ENCODE data around the gene PDE8A. TPM values are rescaled to one million over a fixed set of nuclear protein-coding genes. Genes with fewer than 3 reads are reported as not detected.
A peak's percentile ranks its signal among the peaks of the same experiment; 100 is the strongest.

The PDE8A gene
- total and polyA plus RNA-seq, 12 donors, result 10.9 to 46.7 (median 17.4) TPM

DNA sequence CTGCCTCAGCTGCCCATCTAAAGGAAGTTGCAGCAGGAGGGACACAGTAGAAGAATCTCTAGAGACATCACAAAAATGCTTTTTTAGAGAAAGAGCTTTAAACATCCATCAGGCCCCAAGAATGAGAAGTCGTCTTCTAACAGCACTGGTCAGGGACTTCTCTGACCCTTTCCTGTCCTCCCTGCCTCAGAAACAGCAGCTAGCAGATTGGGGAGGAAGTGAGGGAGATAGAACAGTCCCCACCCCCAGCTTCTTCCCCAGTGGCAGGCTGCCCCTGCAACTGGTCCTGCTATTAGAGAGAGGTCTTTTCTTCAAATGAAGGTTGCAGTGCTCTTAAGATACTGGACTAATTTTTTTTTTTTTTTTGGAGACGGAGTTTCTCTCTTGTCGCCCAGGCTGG lies 55.1 kb downstream of the PDE8A start:
- peak overlapping the region in 3 of 10 donors; percentile 2 to 54 (median 45) for H3K27ac ChIP-seq
- intact Hi-C loops (cut with DNase I), result loop anchor here in 2 of 10 donors (5.0 to 10.0 kb wide), 2 partner anchors 62 to 79 kb away; no protein-coding TSS in a partner anchor
- DNase-seq (no peak), ATAC-seq (peak in 7 of 8 donors; percentile 55 to 73 (median 64))
- H3K27me3 ChIP-seq, result no peaks in the 10 kb centered on the region
- H3K4me1 ChIP-seq, result peaks cover 10 to 63% (median 35%) of the 10 kb centered on the region in 9 donors
- no peaks in the 10 kb centered on the region for H3K36me3 ChIP-seq
- no peaks in the 10 kb centered on the region for H3K9me3 ChIP-seq
- H3K4me3 ChIP-seq, result no peak overlapping the region
- 51 to 60% methylated on average over 3 of the region's 3 CpGs for WGBS, 2 donors
- TF ChIP-seq, protein P1, sequence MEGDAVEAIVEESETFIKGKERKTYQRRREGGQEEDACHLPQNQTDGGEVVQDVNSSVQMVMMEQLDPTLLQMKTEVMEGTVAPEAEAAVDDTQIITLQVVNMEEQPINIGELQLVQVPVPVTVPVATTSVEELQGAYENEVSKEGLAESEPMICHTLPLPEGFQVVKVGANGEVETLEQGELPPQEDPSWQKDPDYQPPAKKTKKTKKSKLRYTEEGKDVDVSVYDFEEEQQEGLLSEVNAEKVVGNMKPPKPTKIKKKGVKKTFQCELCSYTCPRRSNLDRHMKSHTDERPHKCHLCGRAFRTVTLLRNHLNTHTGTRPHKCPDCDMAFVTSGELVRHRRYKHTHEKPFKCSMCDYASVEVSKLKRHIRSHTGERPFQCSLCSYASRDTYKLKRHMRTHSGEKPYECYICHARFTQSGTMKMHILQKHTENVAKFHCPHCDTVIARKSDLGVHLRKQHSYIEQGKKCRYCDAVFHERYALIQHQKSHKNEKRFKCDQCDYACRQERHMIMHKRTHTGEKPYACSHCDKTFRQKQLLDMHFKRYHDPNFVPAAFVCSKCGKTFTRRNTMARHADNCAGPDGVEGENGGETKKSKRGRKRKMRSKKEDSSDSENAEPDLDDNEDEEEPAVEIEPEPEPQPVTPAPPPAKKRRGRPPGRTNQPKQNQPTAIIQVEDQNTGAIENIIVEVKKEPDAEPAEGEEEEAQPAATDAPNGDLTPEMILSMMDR (IDR thresholded peaks at IDR 0.05), result no peak

DNA sequence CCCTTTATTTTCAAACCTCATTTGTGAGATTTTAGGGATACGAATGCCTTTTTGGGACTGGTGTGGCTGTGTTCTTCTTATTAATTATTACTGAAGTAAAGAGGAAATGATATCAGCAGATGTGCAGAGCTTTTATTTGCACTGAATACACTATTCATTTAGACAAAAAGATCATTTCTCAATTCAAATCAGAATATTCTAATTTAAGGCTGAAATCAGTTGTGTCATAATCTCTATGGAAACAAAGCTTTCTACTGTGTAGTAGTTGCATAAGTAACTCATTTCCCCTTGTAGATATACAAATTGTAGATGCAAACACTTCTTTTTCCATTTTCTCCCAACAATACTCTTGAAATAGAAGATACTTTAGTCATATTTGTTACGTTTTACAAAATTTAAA lies 56.0 kb downstream of the PDE8A start:
- TF ChIP-seq, protein P1 (IDR thresholded peaks at IDR 0.05), result no peak
- Histone ChIP-seq H3K4me1 (peaks cover 10 to 54% (median 26%) of the 10 kb centered on the region in 9 donors), H3K4me3 (no peak overlapping the region), H3K36me3 (no peaks in the 10 kb centered on the region), H3K9me3 (no peaks in the 10 kb centered on the region), H3K27me3 (no peaks in the 10 kb centered on the region), H3K27ac (peak overlapping the region in 1 of 10 donors; percentile 54)
- intact Hi-C loops (cut with DNase I), result loop anchor here in 2 of 10 donors (5.0 to 10.0 kb wide), 2 partner anchors 63 to 80 kb away; no protein-coding TSS in a partner anchor
- DNase-seq, result no peak
- ATAC-seq, result no peak
- 75 to 79% methylated on average over 2 of the region's 2 CpGs for WGBS, 2 donors

DNA sequence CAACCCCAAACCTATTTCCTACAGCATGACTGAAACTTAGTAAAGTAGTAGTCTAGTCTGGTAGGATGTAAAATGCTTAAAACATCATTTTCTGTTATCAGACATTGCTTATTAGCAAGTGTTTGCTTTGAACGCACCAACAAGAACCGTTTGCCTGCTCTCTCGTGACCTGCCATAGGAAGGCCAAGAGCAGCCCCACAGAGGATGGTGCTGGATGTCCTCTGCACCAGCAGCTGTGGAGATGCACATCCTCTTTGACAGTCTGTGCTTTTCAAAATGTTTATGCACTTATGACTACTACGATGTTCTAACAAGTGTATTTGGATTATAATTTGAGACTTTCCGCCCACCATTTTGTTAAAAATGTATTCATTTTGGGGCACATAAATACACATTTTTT lies 59.6 kb downstream of the PDE8A start:
- Histone ChIP-seq H3K4me3 (no peak overlapping the region), H3K9me3 (no peaks in the 10 kb centered on the region), H3K36me3 (no peaks in the 10 kb centered on the region), H3K27me3 (no peaks in the 10 kb centered on the region), H3K4me1 (peaks cover 5 to 56% (median 27%) of the 10 kb centered on the region in 9 donors), H3K27ac (no peak overlapping the region)
- TF ChIP-seq, protein P1 (IDR thresholded peaks at IDR 0.05), result no peak
- intact Hi-C loops (cut with DNase I), result loop anchor here in 7 of 10 donors (5.0 to 10.0 kb wide), 5 partner anchors 56 to 446 kb away; partner anchors contain the start of gene PDE8A (in 5 of the 7)
- 58 to 80% methylated on average over 5 of the region's 5 CpGs for WGBS, 2 donors
- ATAC-seq (no peak), DNase-seq (no peak)

DNA sequence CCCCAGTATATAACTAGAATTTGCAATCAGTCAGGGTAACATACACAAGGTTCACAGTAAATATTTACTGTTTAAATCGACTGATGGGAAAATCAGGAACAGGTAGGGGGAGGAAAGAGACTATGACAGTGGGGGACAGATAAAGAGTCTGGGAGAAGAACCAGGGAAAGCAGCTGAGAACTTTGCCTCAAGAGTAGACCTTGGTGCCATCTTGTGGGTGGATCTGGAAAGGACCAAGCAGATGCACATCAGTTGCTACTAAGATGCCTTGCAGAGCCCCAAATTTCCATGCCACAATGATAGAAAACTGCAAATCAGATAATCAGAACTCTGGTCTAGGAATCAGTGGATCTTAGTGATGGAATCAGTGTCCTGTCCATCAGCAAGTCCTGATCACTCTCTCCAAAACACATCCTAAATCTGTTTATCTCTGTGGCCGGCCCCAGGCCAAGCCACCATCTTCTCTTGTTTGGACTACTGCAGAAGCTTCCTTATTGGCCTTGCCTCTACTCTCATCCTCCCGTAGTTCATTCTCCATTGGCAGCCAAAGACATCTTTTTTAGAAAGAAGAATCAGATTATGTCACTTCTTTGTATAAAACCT lies 62.7 kb downstream of the PDE8A start:
- TF ChIP-seq, protein P1 (IDR thresholded peaks at IDR 0.05), result peak; percentile 49 to 80 (median 70)
- Histone ChIP-seq H3K27ac (peak overlapping the region in 4 of 10 donors; percentile 73 to 88 (median 78)), H3K4me1 (peaks cover 0 to 63% (median 39%) of the 10 kb centered on the region in 9 donors), H3K4me3 (no peak overlapping the region), H3K36me3 (no peaks in the 10 kb centered on the region), H3K27me3 (no peaks in the 10 kb centered on the region), H3K9me3 (no peaks in the 10 kb centered on the region)
- WGBS, 2 donors, result 57 to 62% methylated on average over 3 of the region's 3 CpGs
- ATAC-seq, result peak; percentile 67 to 80 (median 72)
- DNase-seq, result peak in 1 of 2 donors; percentile 78
- intact Hi-C loops (cut with DNase I), result loop anchor here in 8 of 10 donors (1.0 to 10.0 kb wide), 7 partner anchors 60 to 450 kb away; partner anchors contain the start of gene PDE8A (in 5 of the 8)

Measured in heart right ventricle (tissue), 16 donors.